D721Med (cell line): ENCODE data around the gene PHLPP2.

ENCODE experiments used
- DNase-seq: peaks from one replicate; pipeline ENCODE4 v3.0.0; 2011; ENCODE audit warnings: low spot score; ENCODE audit not compliant: insufficient read length
- FAIRE-seq: peaks from 2 replicates; lab custom pipeline; 2011; peaks lifted over from hg19 to GRCh38; lab: Jason Lieb, UNC
- TF ChIP-seq, protein P1 (sequence below): IDR thresholded peaks from 2 replicates; pipeline ENCODE4 v1.5.1; 2012; ENCODE audit warnings: mild to moderate bottlenecking, control low read depth; ENCODE audit not compliant: insufficient read depth; ENCODE audit errors: missing control alignments

PHLPP2 gene

GRCh38 chr16:71675380-71675779, 49.1 kb downstream of the PHLPP2 start:
- no peak for DNase-seq
- TF ChIP-seq, protein P1, sequence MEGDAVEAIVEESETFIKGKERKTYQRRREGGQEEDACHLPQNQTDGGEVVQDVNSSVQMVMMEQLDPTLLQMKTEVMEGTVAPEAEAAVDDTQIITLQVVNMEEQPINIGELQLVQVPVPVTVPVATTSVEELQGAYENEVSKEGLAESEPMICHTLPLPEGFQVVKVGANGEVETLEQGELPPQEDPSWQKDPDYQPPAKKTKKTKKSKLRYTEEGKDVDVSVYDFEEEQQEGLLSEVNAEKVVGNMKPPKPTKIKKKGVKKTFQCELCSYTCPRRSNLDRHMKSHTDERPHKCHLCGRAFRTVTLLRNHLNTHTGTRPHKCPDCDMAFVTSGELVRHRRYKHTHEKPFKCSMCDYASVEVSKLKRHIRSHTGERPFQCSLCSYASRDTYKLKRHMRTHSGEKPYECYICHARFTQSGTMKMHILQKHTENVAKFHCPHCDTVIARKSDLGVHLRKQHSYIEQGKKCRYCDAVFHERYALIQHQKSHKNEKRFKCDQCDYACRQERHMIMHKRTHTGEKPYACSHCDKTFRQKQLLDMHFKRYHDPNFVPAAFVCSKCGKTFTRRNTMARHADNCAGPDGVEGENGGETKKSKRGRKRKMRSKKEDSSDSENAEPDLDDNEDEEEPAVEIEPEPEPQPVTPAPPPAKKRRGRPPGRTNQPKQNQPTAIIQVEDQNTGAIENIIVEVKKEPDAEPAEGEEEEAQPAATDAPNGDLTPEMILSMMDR, result no peak
- no peak for FAIRE-seq

GRCh38 chr16:71674229-71674628, 50.3 kb downstream of the PHLPP2 start:
- FAIRE-seq (no peak), DNase-seq (no peak)

DNA sequence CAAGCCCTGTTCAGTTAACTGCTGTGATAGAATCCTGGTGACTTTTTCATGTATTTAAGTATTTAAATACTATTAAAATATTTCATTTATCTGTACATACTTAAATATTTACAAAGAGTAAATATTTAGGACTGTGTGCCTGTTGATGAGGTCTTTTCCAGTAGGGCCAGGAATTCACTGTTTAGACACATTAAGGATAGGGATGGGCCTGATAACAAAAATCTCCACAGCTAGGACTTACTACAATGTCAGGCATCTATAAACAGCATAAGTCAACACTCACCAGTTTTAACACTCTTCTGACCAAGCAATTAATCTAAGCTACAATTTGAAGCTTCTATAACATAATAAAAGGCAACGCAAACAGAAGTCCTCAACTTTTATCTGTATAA, 50.9 kb downstream of the PHLPP2 start:
- DNase-seq (no peak), FAIRE-seq (no peak)
- TF ChIP-seq, protein P1, result no peak

More at GRCh38 chr16:71674229-71674628, 50.3 kb downstream of the PHLPP2 start:
- TF ChIP-seq, protein P1, result no peak

GRCh38 chr16:71672803-71673581, 51.5 kb downstream of the PHLPP2 start:
- TF ChIP-seq, protein P1, result no peak
- DNase-seq, result no peak
- FAIRE-seq, result no peak

DNA sequence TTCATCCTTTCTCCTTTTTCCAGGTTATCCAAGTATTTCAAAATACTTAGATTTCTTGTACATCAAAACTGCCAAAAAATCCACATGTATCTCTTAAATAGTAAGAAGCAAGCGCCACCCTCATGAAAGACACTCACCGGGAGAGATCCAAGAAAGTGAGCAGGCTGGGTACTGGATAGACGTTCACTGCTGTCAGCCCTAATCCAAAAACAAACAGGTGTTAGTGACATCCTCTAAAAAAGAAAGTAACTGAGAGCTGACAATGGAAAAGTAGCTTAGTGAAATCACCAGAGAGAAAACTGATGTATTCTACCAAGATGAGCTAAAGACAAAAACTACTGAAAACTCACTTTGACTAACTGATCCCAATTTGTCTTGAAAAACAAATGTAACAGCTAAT, 52.4 kb downstream of the PHLPP2 start:
- no peak for FAIRE-seq
- DNase-seq, result no peak
- TF ChIP-seq, protein P1, result no peak

DNA sequence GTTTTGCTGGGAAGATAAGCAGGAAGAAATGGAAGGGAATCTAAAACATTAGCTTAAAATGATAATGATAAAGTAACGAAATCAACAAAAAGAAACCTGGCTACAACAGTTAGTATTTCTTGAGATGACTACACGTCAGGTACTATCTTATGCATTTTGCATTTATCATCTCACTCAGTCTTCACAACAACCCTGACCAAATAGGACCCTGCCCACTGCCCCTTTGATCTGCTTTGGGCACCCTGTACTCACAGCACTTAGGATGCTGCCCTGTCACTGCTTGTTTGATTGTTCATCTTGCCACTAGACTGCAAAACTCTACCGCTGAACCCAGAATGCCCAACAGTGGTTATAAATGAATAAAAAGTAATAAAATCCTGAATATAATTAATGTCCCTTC, 53.3 kb downstream of the PHLPP2 start:
- TF ChIP-seq, protein P1, result no peak
- DNase-seq, result no peak
- no peak for FAIRE-seq

- no peak for DNase-seq
- no peak for FAIRE-seq
- TF ChIP-seq, protein P1, result no peak
These were observed 54.0 kb downstream of the PHLPP2 start for GRCh38 chr16:71670537-71670936.
